Retinal pigment epithelial cell (primary cell): ENCODE results near the gene TNRC18.
"Not testable (repeated sequence)": the region's sequence is repeated elsewhere in the genome, so short reads cannot be mapped to it uniquely, and the experiment has no call there.

Experiments used
- DNase-seq: peaks from one replicate; pipeline ENCODE4 v3.0.0-alpha.2; 2010; ENCODE audit warnings: low read depth
- H3K4me3 ChIP-seq: 2 replicates; pipeline ENCODE4 v1.5.1; 2011; ENCODE audit warnings: mild to moderate bottlenecking, low read length, control low read depth, moderate library complexity
- CTCF ChIP-seq: conservative IDR thresholded peaks from 2 replicates; pipeline ENCODE4 v1.5.1; 2011; ENCODE audit warnings: low read depth, low read length, control low read depth, inconsistent platforms

The TNRC18 gene

DNA sequence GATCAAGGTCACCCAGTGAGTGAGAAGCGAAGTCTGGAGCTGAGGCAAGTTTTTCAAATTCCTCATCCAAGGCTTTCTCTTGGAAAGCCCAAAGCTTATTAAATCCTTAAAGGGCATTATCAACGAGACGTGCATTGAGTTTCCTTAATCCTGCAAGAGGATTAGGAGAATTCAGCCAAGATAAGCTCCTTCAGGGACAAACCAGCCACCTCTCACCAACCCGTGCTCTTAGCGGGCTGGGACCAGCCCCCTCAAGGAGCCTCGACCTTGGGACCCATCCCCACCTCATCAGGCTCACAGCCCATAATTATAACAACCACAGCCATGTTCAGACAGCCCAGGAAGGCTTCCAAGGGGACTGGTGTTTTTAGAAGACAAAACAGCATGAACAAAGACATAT lies 152.8 kb downstream of the TNRC18 start:
- TF ChIP-seq CTCF = no peak
- DNase-seq = peak; percentile 80
- H3K4me3 ChIP-seq = no peak overlapping the region

DNA sequence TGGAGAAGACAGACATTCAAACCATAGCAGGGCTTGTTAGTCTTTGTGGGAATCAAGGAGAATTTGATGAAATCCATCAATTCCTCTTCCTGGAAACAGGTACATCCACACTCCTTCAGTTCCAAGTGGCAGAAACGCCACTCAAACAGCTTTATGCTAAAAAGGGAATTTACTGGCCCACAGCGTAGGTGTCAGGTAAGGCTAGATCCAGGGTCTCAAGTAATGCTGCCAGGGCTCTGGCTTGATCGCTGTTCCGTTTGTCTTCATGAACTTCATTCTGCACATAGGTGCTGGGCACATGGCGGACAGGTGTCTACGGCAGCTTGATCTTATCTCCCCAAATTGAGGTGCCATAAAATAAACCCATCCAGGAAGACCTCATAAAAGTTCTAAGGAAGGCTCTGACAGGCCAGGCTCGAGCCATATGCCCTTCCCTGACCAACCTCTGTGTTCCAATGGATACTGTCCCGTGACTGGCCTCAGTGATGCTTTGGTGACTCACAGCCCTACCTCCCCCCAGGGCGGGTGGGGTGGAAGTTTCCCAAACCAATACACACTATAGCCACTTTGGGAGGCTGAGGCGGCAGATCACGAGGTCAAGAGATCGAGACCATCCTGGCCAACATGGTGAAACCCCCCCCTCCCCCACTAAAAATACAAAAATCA lies 153.5 kb downstream of the TNRC18 start:
- DNase-seq, H3K4me3 ChIP-seq: not testable (repeated sequence)

- DNase-seq = not testable (repeated sequence)
Observed at GRCh38 chr7:5267829-5268228, 155.8 kb downstream of the TNRC18 start.

GRCh38 chr7:5266191-5267028 lies 157.2 kb downstream of the TNRC18 start:
- TF ChIP-seq CTCF = no peak
- H3K4me3 ChIP-seq = no peak overlapping the region

More at GRCh38 chr7:5267829-5268228, 155.8 kb downstream of the TNRC18 start:
- not testable (repeated sequence) for H3K4me3 ChIP-seq

GRCh38 chr7:5265320-5266190 lies 158.1 kb downstream of the TNRC18 start:
- H3K4me3 ChIP-seq = no peak overlapping the region
- DNase-seq = no peak
- no peak for TF ChIP-seq CTCF

More at GRCh38 chr7:5266191-5267028, 157.2 kb downstream of the TNRC18 start:
- DNase-seq = no peak

GRCh38 chr7:5263066-5263465 lies 160.6 kb downstream of the TNRC18 start:
- not testable (repeated sequence) for DNase-seq, H3K4me3 ChIP-seq

GRCh38 chr7:5260530-5261068 lies 163.0 kb downstream of the TNRC18 start:
- DNase-seq, H3K4me3 ChIP-seq: not testable (repeated sequence)
